Ishikawa (cell line): ENCODE data around the gene MTAP.

Source experiments
- CEBPB ChIP-seq: IDR thresholded peaks from 2 replicates; pipeline ENCODE4 v1.6.1; 2012
- EGR1 ChIP-seq: IDR thresholded peaks from 2 replicates; pipeline ENCODE4 v1.6.1; 2012
- EP300 ChIP-seq: IDR thresholded peaks from 2 replicates; pipeline ENCODE4 v1.6.1; 2012; ENCODE audit warnings: borderline replicate concordance
- NFIC ChIP-seq: IDR thresholded peaks from 2 replicates; pipeline ENCODE4 v1.6.1; 2012
- RAD21 ChIP-seq: IDR thresholded peaks from 2 replicates; pipeline ENCODE4 v1.6.1; 2012; ENCODE audit warnings: low read depth
- REST ChIP-seq: IDR thresholded peaks from 2 replicates; pipeline ENCODE4 v1.6.1; 2012; ENCODE audit warnings: low read depth, mild to moderate bottlenecking
- TEAD4 ChIP-seq: IDR thresholded peaks from 2 replicates; pipeline ENCODE4 v1.6.1; 2012
- ZBTB7A ChIP-seq: IDR thresholded peaks from 2 replicates; pipeline ENCODE4 v1.6.1; 2012; ENCODE audit warnings: low read depth
- TF ChIP-seq, protein P1 (sequence below): IDR thresholded peaks from 2 replicates; pipeline ENCODE4 v1.6.1; 2012

DNA sequence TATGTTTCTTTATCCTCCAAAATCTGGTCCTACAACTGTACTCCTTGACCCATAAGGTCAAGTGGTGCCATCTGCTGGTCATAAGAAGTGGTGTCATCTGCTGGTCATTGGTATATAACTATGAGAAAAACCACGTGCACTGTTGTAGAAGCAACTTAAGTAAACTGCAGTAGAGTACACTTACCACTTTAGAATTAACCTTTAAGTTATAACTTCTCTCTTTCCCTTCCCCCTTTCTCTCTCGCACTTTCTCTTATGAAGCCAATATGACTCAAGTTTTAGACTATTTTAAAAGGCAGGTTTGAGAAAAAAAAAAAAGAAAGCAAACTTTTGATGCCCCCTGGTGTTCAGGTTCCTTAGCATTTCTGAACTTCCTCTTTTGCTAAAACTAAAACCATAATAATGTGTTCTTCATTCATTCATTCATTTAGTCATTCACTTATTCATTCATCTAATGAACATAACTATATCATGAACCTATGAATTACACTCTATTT, 12.8 kb upstream of the MTAP start:
- no peak for TF ChIP-seq REST
- TF ChIP-seq ZBTB7A: no peak
- no peak for TF ChIP-seq EGR1
- TF ChIP-seq EP300: no peak
- peak; percentile 84 for TF ChIP-seq RAD21
- no peak for TF ChIP-seq TEAD4
- no peak for TF ChIP-seq CEBPB
- TF ChIP-seq, protein P1, sequence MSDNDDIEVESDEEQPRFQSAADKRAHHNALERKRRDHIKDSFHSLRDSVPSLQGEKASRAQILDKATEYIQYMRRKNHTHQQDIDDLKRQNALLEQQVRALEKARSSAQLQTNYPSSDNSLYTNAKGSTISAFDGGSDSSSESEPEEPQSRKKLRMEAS: peak; percentile 64
- no peak for TF ChIP-seq NFIC
